ENCODE data around the gene IQCK.
A peak's percentile ranks its signal among the peaks of the same experiment; 100 is the strongest.
"Not testable (repeated sequence)": the region's sequence is repeated elsewhere in the genome, so short reads cannot be mapped to it uniquely, and the experiment has no call there.

The IQCK gene

GRCh38 chr16:19713697-19714096 lies 4.4 kb upstream of the IQCK start:
- Histone ChIP-seq H3K79me2 (ENCODE audit: control insufficient read depth, low read length) (peaks cover 66% of the 10 kb centered on the region), H3K36me3 (ENCODE audit: control insufficient read depth, low read length) (peaks cover 72% of the 10 kb centered on the region), H3K4me1 (ENCODE audit: control insufficient read depth, low read length) (peaks cover 14% of the 10 kb centered on the region), H4K20me1 (ENCODE audit: control insufficient read depth, insufficient read depth, low read depth, low read length) (peaks cover 5% of the 10 kb centered on the region; the same call in 1 of the 2 replicates), H3K27ac (ENCODE audit: low read depth, low read length) (no peak overlapping the region), H3K4me3 (ENCODE audit: low read length) (no peak overlapping the region), H3K4me2 (ENCODE audit: low read length) (no peak overlapping the region), H3F3A (ENCODE audit: control insufficient read depth, insufficient read depth) (no peaks in the 10 kb centered on the region), H3K9me2 (replicated peaks; ENCODE audit: control insufficient read depth, low read length) (no peaks in the 10 kb centered on the region), H3K9me3 (ENCODE audit: control insufficient read depth, insufficient read depth, low read length) (no peaks in the 10 kb centered on the region), H3K27me3 (ENCODE audit: control insufficient read depth, low read length) (no peaks in the 10 kb centered on the region)
- TF ChIP-seq EZH2phosphoT487 (IDR thresholded peaks at IDR 0.05; ENCODE audit: borderline replicate concordance, low read length), result no peak
- TF ChIP-seq CTCF (IDR thresholded peaks at IDR 0.05; ENCODE audit: low read depth, low read length, poor library complexity, severe bottlenecking), result no peak

- H3K4me3 ChIP-seq (ENCODE audit: low read length), result no peak overlapping the region
Observed at GRCh38 chr16:19715566-19715965, 2.5 kb upstream of the IQCK start.

GRCh38 chr16:19716183-19716582 lies 1.9 kb upstream of the IQCK start:
- H3K4me3 ChIP-seq (ENCODE audit: low read length), result peak overlapping the region; percentile 98
- peaks cover 52% of the 10 kb centered on the region for H3K36me3 ChIP-seq (ENCODE audit: control insufficient read depth, low read length)
- TF ChIP-seq CTCF (IDR thresholded peaks at IDR 0.05; ENCODE audit: low read depth, low read length, poor library complexity, severe bottlenecking), result no peak
- no peak for TF ChIP-seq EZH2phosphoT487 (IDR thresholded peaks at IDR 0.05; ENCODE audit: borderline replicate concordance, low read length)
- H3K4me1 ChIP-seq (ENCODE audit: control insufficient read depth, low read length), result peaks cover 22% of the 10 kb centered on the region
- no peaks in the 10 kb centered on the region for H3K9me2 ChIP-seq (replicated peaks; ENCODE audit: control insufficient read depth, low read length)
- H3K27me3 ChIP-seq (ENCODE audit: control insufficient read depth, low read length), result no peaks in the 10 kb centered on the region
- peak overlapping the region; percentile 73 for H3K4me2 ChIP-seq (ENCODE audit: low read length)
- peaks cover 70% of the 10 kb centered on the region for H3K79me2 ChIP-seq (ENCODE audit: control insufficient read depth, low read length)
- no peaks in the 10 kb centered on the region for H3F3A ChIP-seq (ENCODE audit: control insufficient read depth, insufficient read depth)
- H4K20me1 ChIP-seq (ENCODE audit: control insufficient read depth, insufficient read depth, low read depth, low read length), result peaks cover 5% of the 10 kb centered on the region; the same call in 1 of the 2 replicates
- H3K27ac ChIP-seq (ENCODE audit: low read depth, low read length), result no peak overlapping the region
- H3K9me3 ChIP-seq (ENCODE audit: control insufficient read depth, insufficient read depth, low read length), result no peaks in the 10 kb centered on the region

More at GRCh38 chr16:19715566-19715965, 2.5 kb upstream of the IQCK start:
- Histone ChIP-seq H3F3A (ENCODE audit: control insufficient read depth, insufficient read depth) (no peaks in the 10 kb centered on the region), H3K27ac (ENCODE audit: low read depth, low read length) (no peak overlapping the region), H3K27me3 (ENCODE audit: control insufficient read depth, low read length) (no peaks in the 10 kb centered on the region), H3K36me3 (ENCODE audit: control insufficient read depth, low read length) (peaks cover 56% of the 10 kb centered on the region), H3K4me2 (ENCODE audit: low read length) (peak overlapping the region; percentile 73), H3K9me3 (ENCODE audit: control insufficient read depth, insufficient read depth, low read length) (no peaks in the 10 kb centered on the region), H3K79me2 (ENCODE audit: control insufficient read depth, low read length) (peaks cover 70% of the 10 kb centered on the region), H4K20me1 (ENCODE audit: control insufficient read depth, insufficient read depth, low read depth, low read length) (peaks cover 5% of the 10 kb centered on the region; the same call in 1 of the 2 replicates), H3K9me2 (replicated peaks; ENCODE audit: control insufficient read depth, low read length) (no peaks in the 10 kb centered on the region), H3K4me1 (ENCODE audit: control insufficient read depth, low read length) (peaks cover 22% of the 10 kb centered on the region)
- TF ChIP-seq CTCF (IDR thresholded peaks at IDR 0.05; ENCODE audit: low read depth, low read length, poor library complexity, severe bottlenecking) (no peak), EZH2phosphoT487 (IDR thresholded peaks at IDR 0.05; ENCODE audit: borderline replicate concordance, low read length) (no peak)

GRCh38 chr16:19716728-19717127 lies 1.3 kb upstream of the IQCK start:
- peak overlapping the region; percentile 98 for H3K4me3 ChIP-seq (ENCODE audit: low read length)
- H3K9me3 ChIP-seq (ENCODE audit: control insufficient read depth, insufficient read depth, low read length); H3F3A ChIP-seq (ENCODE audit: control insufficient read depth, insufficient read depth); H3K27me3 ChIP-seq (ENCODE audit: control insufficient read depth, low read length); H3K27ac ChIP-seq (ENCODE audit: low read depth, low read length); H4K20me1 ChIP-seq (ENCODE audit: control insufficient read depth, insufficient read depth, low read depth, low read length); H3K9me2 ChIP-seq (replicated peaks; ENCODE audit: control insufficient read depth, low read length): not testable (repeated sequence)
- H3K36me3 ChIP-seq (ENCODE audit: control insufficient read depth, low read length), result peaks cover 48% of the 10 kb centered on the region
- peaks cover 22% of the 10 kb centered on the region for H3K4me1 ChIP-seq (ENCODE audit: control insufficient read depth, low read length)
- peak overlapping the region; percentile 73 for H3K4me2 ChIP-seq (ENCODE audit: low read length)
- peaks cover 66% of the 10 kb centered on the region for H3K79me2 ChIP-seq (ENCODE audit: control insufficient read depth, low read length)

Data from DOHH2 (cell line).